NCI-H2196 (cell line): ENCODE data around the gene KRTAP5-7.

Experiments
- DNase-seq: peaks from one replicate; lab custom pipeline; 2025; ENCODE audit not compliant: unreplicated experiment; lab: John Stamatoyannopoulos, UW

KRTAP5-7 gene

GRCh38 chr11:71495286-71496230 is 31.5 kb upstream of the KRTAP5-7 start:
- no peak for DNase-seq

- DNase-seq = no peak
Observed at GRCh38 chr11:71496421-71496820, 30.6 kb upstream of the KRTAP5-7 start.

- DNase-seq = no peak
Observed at GRCh38 chr11:71498091-71498490, 29.0 kb upstream of the KRTAP5-7 start.

GRCh38 chr11:71499125-71499524 is 27.9 kb upstream of the KRTAP5-7 start:
- no peak for DNase-seq

GRCh38 chr11:71499546-71499945 is 27.5 kb upstream of the KRTAP5-7 start:
- no peak for DNase-seq

GRCh38 chr11:71500601-71501021 is 26.5 kb upstream of the KRTAP5-7 start:
- no peak for DNase-seq

GRCh38 chr11:71501071-71501985 is 25.7 kb upstream of the KRTAP5-7 start:
- DNase-seq = no peak

GRCh38 chr11:71502026-71502425 is 25.0 kb upstream of the KRTAP5-7 start:
- DNase-seq = no peak

- DNase-seq = no peak
Observed at GRCh38 chr11:71502871-71503435, 24.1 kb upstream of the KRTAP5-7 start.

- DNase-seq = no peak
Observed at GRCh38 chr11:71504531-71504930, 22.5 kb upstream of the KRTAP5-7 start.

GRCh38 chr11:71505001-71505400 is 22.1 kb upstream of the KRTAP5-7 start:
- DNase-seq = no peak

- DNase-seq = no peak
Observed at GRCh38 chr11:71505781-71506180, 21.3 kb upstream of the KRTAP5-7 start.

- no peak for DNase-seq
Observed at GRCh38 chr11:71507102-71507501, 20.0 kb upstream of the KRTAP5-7 start.

GRCh38 chr11:71518506-71519471 is 8.3 kb upstream of the KRTAP5-7 start:
- no peak for DNase-seq

- no peak for DNase-seq
Observed at GRCh38 chr11:71519546-71519945, 7.5 kb upstream of the KRTAP5-7 start.

GRCh38 chr11:71525188-71525937 is 1.7 kb upstream of the KRTAP5-7 start:
- no peak for DNase-seq

- no peak for DNase-seq
Observed at GRCh38 chr11:71525938-71526495, 1.1 kb upstream of the KRTAP5-7 start.

GRCh38 chr11:71527576-71528210 is 626 bp downstream of the KRTAP5-7 start:
- no peak for DNase-seq

GRCh38 chr11:71530602-71531001 is 3.5 kb downstream of the KRTAP5-7 start:
- DNase-seq = no peak
